Measurements from ENCODE around the gene LSMEM2.
"Not testable (repeated sequence)": the region's sequence is repeated elsewhere in the genome, so short reads cannot be mapped to it uniquely, and the experiment has no call there.

LSMEM2 gene

GRCh38 chr3:50284121-50284520 is 5.2 kb downstream of the LSMEM2 start:
- DNase-seq, result not testable (repeated sequence)

- no peak for DNase-seq
Measured at GRCh38 chr3:50286322-50287227, 7.7 kb downstream of the LSMEM2 start.

- no peak for DNase-seq
Measured at GRCh38 chr3:50287262-50287661, 8.4 kb downstream of the LSMEM2 start.

- no peak for DNase-seq
Measured at GRCh38 chr3:50288387-50289007, 9.6 kb downstream of the LSMEM2 start.

GRCh38 chr3:50289130-50289529 is 10.2 kb downstream of the LSMEM2 start:
- no peak for DNase-seq

- DNase-seq, result no peak
Measured at GRCh38 chr3:50290161-50290641, 11.3 kb downstream of the LSMEM2 start.

- peak; percentile 99 for DNase-seq
Measured at GRCh38 chr3:50292159-50293078, 13.5 kb downstream of the LSMEM2 start, which contains the start of gene IFRD2. TSS of gene IFRD2 (minus strand) at chr3:50292429. CDS start at chr3:50292274, 155 bp downstream.

GRCh38 chr3:50293079-50293801 is 14.4 kb downstream of the LSMEM2 start:
- DNase-seq, result no peak

GRCh38 chr3:50294089-50294488 is 15.2 kb downstream of the LSMEM2 start:
- DNase-seq, result no peak

- DNase-seq, result no peak
Measured at GRCh38 chr3:50294492-50295403, 15.9 kb downstream of the LSMEM2 start.

- no peak for DNase-seq
Measured at GRCh38 chr3:50295553-50296431, 16.9 kb downstream of the LSMEM2 start.

GRCh38 chr3:50296721-50297383 is 18.0 kb downstream of the LSMEM2 start:
- DNase-seq, result no peak

- no peak for DNase-seq
Measured at GRCh38 chr3:50297384-50297775, 18.5 kb downstream of the LSMEM2 start.

- no peak for DNase-seq
Measured at GRCh38 chr3:50297896-50298725, 19.2 kb downstream of the LSMEM2 start.

- DNase-seq, result peak; percentile 100
Measured at GRCh38 chr3:50298836-50299637, 20.1 kb downstream of the LSMEM2 start, which contains the start of the genes HYAL3 and NAA80. TSS of gene HYAL3 (minus strand) at chr3:50299405. CDS start at chr3:50295602, 3,803 bp downstream. TSS of gene NAA80 (minus strand) at chr3:50299405. CDS start at chr3:50297463, 1,942 bp downstream.

GRCh38 chr3:50299638-50299928 is 20.7 kb downstream of the LSMEM2 start:
- DNase-seq, result no peak

- peak; percentile 34 for DNase-seq
Measured at GRCh38 chr3:50299929-50300680, 21.2 kb downstream of the LSMEM2 start.

Measured in activated CD4-positive, alpha-beta T cell treated with anti-CD3 and anti-CD28 coated beads, Interleukin-10, Interleukin-2, amounts not matched to agents 100 ng/mL and 50 ng/mL, durations not matched to agents 16 hours and 8 hours (primary cell).